MM.1S (cell line): ENCODE measurements around the gene HELQ.

Source experiments
- DNase-seq: peaks from one replicate; pipeline ENCODE4 v3.0.0-alpha.2; 2015
- H2AFZ ChIP-seq: fragments of 300-600 bp; sonication (generic); 2 replicates; pipeline ENCODE4 v1.6.0; 2016; ENCODE audit warnings: antibody characterized with exemption, low read length
- H3F3A ChIP-seq: fragments of 300-600 bp; sonication (generic); 2 replicates; pipeline ENCODE4 v1.6.1; 2016; ENCODE audit warnings: mild to moderate bottlenecking, antibody characterized with exemption, low read length, moderate library complexity, mixed read lengths; ENCODE audit not compliant: insufficient read depth
- H3K27ac ChIP-seq: fragments of 300-600 bp; sonication (generic); 2 replicates; pipeline ENCODE4 v1.5.1; 2016; ENCODE audit warnings: mild to moderate bottlenecking, low read length
- H3K27me3 ChIP-seq: fragments of 300-600 bp; sonication (generic); replicated peaks from 2 replicates; pipeline ENCODE4 v1.6.0; 2016; ENCODE audit warnings: low read length; ENCODE audit not compliant: insufficient read depth
- H3K36me3 ChIP-seq: fragments of 300-600 bp; sonication (generic); replicated peaks from 2 replicates; pipeline ENCODE4 v1.6.1; 2016; ENCODE audit warnings: mild to moderate bottlenecking, low read length, mixed read lengths; ENCODE audit not compliant: insufficient read depth
- H3K4me1 ChIP-seq: fragments of 300-600 bp; sonication (generic); 2 replicates; pipeline ENCODE4 v1.6.1; 2016; ENCODE audit warnings: low read length, mixed read lengths
- H3K4me2 ChIP-seq: fragments of 300-600 bp; sonication (generic); 2 replicates; pipeline ENCODE4 v1.6.0; 2016; ENCODE audit warnings: low read depth, low read length
- H3K4me3 ChIP-seq: fragments of 300-600 bp; sonication (generic); 2 replicates; pipeline ENCODE4 v1.5.1; 2016; ENCODE audit warnings: low read length, mixed read lengths
- H3K79me2 ChIP-seq: fragments of 300-600 bp; sonication (generic); 2 replicates; pipeline ENCODE4 v1.6.1; 2016; ENCODE audit warnings: mixed run types, low read length, mixed read lengths
- H3K9ac ChIP-seq: fragments of 300-600 bp; sonication (generic); 2 replicates; pipeline ENCODE4 v1.6.1; 2016; ENCODE audit warnings: low read length, mixed read lengths
- H3K9me2 ChIP-seq: fragments of 300-600 bp; sonication (generic); replicated peaks from 2 replicates; pipeline ENCODE4 v1.6.1; 2016; ENCODE audit warnings: mild to moderate bottlenecking, low read length, mixed read lengths; ENCODE audit not compliant: insufficient read depth
- H3K9me3 ChIP-seq: fragments of 300-600 bp; sonication (generic); replicated peaks from 2 replicates; pipeline ENCODE4 v1.6.1; 2016; ENCODE audit warnings: mild to moderate bottlenecking, low read length, mixed read lengths; ENCODE audit not compliant: insufficient read depth
- H4K20me1 ChIP-seq: fragments of 300-600 bp; sonication (generic); 2 replicates; pipeline ENCODE4 v1.6.1; 2016; ENCODE audit warnings: mild to moderate bottlenecking, low read length, moderate library complexity, mixed read lengths; ENCODE audit not compliant: insufficient read depth
- CTCF ChIP-seq: fragments of 300-600 bp; sonication (generic); IDR thresholded peaks from 2 replicates; pipeline ENCODE4 v1.5.1; 2016; ENCODE audit warnings: antibody characterized with exemption, low read length, mixed read lengths
- EZH2 ChIP-seq: fragments of 300-600 bp; sonication (generic); optimal IDR thresholded peaks from 2 replicates; pipeline ENCODE3; 2017; ENCODE audit warnings: low read depth, mild to moderate bottlenecking, antibody characterized with exemption, low read length, mixed read lengths
- EZH2phosphoT487 ChIP-seq: fragments of 300-600 bp; sonication (generic); IDR thresholded peaks from 2 replicates; pipeline ENCODE4 v1.6.1; 2018; ENCODE audit warnings: antibody characterized with exemption, low read length

HELQ gene

GRCh38 chr4:83440899-83441298 lies 14.7 kb downstream of the HELQ start:
- TF ChIP-seq CTCF, result no peak
- no peak for TF ChIP-seq EZH2phosphoT487
- TF ChIP-seq EZH2, result no peak
- Histone ChIP-seq H3K27ac (no peak overlapping the region), H3K9me2 (no peaks in the 10 kb centered on the region), H3K4me1 (no peaks in the 10 kb centered on the region), H2AFZ (no peak overlapping the region), H3K27me3 (no peaks in the 10 kb centered on the region), H3K9ac (no peak overlapping the region), H3K4me2 (no peak overlapping the region), H3K79me2 (no peaks in the 10 kb centered on the region), H3K36me3 (peaks cover 3% of the 10 kb centered on the region; the same call in 1 of the 2 replicates), H3K9me3 (no peaks in the 10 kb centered on the region), H4K20me1 (no peaks in the 10 kb centered on the region), H3K4me3 (no peak overlapping the region), H3F3A (no peaks in the 10 kb centered on the region)
- DNase-seq, result no peak

GRCh38 chr4:83440148-83440814 lies 15.3 kb downstream of the HELQ start:
- no peak overlapping the region for H3K4me2 ChIP-seq
- no peak overlapping the region for H3K27ac ChIP-seq

GRCh38 chr4:83438719-83439118 lies 16.9 kb downstream of the HELQ start:
- Histone ChIP-seq H3F3A (no peaks in the 10 kb centered on the region), H4K20me1 (no peaks in the 10 kb centered on the region), H3K36me3 (0 out of 2 replicates have a peak, but pooled peaks cover 3% of the 10 kb centered on the region), H3K9me3 (no peaks in the 10 kb centered on the region), H3K4me2 (no peak overlapping the region), H3K4me3 (no peak overlapping the region), H3K79me2 (no peaks in the 10 kb centered on the region), H3K27ac (no peak overlapping the region), H3K9me2 (no peaks in the 10 kb centered on the region), H3K4me1 (no peaks in the 10 kb centered on the region), H2AFZ (no peak overlapping the region), H3K9ac (no peak overlapping the region), H3K27me3 (no peaks in the 10 kb centered on the region)
- TF ChIP-seq EZH2phosphoT487, result no peak
- TF ChIP-seq CTCF, result no peak
- no peak for TF ChIP-seq EZH2
- DNase-seq, result no peak

More at GRCh38 chr4:83440148-83440814, 15.3 kb downstream of the HELQ start:
- no peaks in the 10 kb centered on the region for H3K4me1 ChIP-seq
- no peaks in the 10 kb centered on the region for H4K20me1 ChIP-seq
- H3K9me2 ChIP-seq, result no peaks in the 10 kb centered on the region
- no peaks in the 10 kb centered on the region for H3F3A ChIP-seq
- 0 out of 2 replicates have a peak, but pooled peaks cover 3% of the 10 kb centered on the region for H3K36me3 ChIP-seq
- H3K79me2 ChIP-seq, result no peaks in the 10 kb centered on the region
- H3K9ac ChIP-seq, result no peak overlapping the region
- no peak for DNase-seq
- H3K9me3 ChIP-seq, result no peaks in the 10 kb centered on the region
- TF ChIP-seq EZH2 (no peak), EZH2phosphoT487 (no peak), CTCF (no peak)
- H3K27me3 ChIP-seq, result no peaks in the 10 kb centered on the region
- H3K4me3 ChIP-seq, result no peak overlapping the region
- no peak overlapping the region for H2AFZ ChIP-seq
